GM18520 (cell line): ENCODE data around the gene TMEM235.
"Not testable (repeated sequence)": the region's sequence is repeated elsewhere in the genome, so short reads cannot be mapped to it uniquely, and the experiment has no call there.

ENCODE experiments used
- ATAC-seq: cut with Tn5 transposase; IDR thresholded peaks from one replicate; pipeline ENCODE4 v1.9.1; 2021; ENCODE audit not compliant: unreplicated experiment

The TMEM235 gene

GRCh38 chr17:78214706-78215061, 16.7 kb upstream of the TMEM235 start:
- ATAC-seq, result no peak

DNA sequence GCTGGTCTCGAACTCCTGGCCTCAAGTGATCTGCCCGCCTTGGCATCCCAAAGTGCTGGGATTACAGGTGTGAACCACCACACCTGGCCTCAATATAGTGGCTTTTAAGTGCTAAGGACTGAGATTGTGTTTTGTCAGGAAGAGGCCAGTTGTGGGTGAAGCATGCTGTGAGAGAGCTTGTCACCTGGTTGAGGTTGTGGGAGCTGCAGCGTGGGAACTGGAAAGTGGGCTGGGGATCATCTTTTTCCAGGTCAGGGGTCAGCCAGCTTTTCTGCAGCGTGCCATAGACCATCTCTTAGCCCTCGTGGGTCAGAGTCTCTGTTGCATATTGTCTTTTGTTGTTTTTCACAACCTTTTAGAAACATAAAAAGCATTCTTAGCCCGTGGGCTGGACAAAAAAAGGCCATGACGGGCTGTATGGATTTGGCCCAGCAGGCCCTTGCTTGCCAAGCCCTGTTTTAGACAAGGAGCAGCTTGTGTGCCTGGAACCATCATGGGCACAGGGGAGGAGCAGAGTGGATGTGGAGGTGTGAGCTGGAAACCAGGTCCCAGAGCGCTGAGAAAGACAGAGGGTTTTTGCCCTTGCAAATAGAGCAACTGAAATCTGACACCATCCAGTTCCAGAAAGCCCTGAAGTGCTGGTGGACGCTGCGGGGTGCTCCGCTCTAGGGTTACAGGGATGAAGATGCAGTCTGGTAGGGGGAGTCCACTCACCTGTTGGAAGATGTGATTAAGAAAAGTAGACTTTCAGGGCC, 11.9 kb upstream of the TMEM235 start:
- no peak for ATAC-seq

GRCh38 chr17:78223061-78223460, 8.4 kb upstream of the TMEM235 start:
- no peak for ATAC-seq

DNA sequence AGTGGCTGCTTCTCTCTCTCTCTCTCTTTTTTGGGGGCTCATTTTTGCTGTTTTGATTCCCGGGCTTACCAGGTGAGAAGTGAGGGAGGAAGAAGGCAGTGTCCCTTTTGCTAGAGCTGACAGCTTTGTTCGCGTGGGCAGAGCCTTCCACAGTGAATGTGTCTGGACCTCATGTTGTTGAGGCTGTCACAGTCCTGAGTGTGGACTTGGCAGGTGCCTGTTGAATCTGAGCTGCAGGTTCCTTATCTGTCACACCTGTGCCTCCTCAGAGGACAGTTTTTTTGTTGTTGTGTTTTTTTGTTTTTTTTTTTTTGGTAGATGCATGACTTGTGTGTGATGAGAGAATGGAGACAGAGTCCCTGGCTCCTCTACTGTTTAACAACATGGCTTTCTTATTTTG, 7.7 kb upstream of the TMEM235 start:
- ATAC-seq, result no peak

- ATAC-seq, result no peak
Measured at GRCh38 chr17:78224231-78225087, 7.0 kb upstream of the TMEM235 start.

DNA sequence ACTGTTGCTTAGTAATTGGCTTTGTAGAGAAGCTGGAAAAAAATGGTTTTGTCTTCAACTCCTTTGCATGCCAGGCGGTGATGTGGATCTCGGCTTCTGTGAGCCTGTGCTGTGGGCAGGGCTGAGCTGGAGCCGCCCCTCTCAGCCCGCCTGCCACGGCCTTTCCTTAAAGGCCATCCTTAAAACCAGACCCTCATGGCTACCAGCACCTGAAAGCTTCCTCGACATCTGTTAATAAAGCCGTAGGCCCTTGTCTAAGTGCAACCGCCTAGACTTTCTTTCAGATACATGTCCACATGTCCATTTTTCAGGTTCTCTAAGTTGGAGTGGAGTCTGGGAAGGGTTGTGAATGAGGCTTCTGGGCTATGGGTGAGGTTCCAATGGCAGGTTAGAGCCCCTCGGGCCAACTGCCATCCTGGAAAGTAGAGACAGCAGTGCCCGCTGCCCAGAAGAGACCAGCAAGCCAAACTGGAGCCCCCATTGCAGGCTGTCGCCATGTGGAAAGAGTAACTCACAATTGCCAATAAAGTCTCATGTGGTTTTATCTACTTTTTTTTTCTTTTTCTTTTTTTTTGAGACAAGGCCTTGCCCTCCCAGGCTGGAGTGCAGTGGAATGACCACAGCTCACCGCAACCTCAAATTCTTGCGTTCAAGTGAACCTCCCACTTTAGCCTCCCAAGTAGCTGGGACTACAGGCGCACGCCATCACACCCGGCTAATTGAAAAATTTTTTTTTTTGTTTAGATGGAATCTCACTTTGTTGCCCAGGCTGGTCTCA, 6.2 kb upstream of the TMEM235 start:
- ATAC-seq, result no peak

GRCh38 chr17:78226055-78226758, 5.2 kb upstream of the TMEM235 start:
- ATAC-seq, result no peak

GRCh38 chr17:78226759-78227454, 4.5 kb upstream of the TMEM235 start:
- no peak for ATAC-seq

DNA sequence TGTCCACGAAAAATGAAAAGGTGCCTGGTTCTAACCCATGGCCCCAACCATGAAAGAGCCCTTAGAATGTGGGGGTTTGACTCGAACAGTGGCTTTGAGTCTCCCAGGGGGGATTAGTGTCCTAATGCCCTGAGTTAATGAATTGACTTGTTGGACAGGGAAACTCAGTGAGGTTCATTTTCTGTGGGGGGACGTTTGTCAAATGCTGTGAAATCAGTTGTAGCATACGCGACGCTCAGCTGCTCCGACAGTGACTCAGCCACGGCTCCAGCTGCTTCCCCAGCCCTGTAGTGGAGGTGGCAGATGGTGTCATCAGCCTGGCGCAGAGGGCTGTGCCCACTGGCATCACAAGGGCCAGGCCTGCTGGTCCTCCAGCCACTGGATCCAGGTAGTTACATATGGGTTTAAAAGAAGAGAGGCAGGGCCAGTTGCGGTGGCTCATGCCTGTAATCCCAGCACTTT, 3.9 kb upstream of the TMEM235 start:
- no peak for ATAC-seq

DNA sequence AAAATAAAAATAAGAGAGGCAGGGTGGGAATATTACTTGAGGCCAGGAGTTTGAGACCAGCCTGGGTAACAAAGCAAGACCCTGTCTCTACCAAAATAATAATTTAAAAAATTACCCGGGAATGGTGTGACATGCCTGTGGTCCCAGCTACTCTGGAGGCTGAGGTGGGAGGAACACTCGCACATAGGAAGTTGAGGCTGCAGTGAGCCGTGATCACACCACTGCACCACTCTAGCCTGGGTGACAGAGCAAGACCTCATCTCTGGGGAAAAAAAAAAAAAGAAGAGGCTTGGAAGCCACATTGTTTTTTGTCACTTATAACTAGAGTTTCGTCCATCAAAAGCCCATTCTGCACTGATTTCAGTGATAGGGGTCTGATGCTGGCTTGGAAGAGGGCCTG, 3.3 kb upstream of the TMEM235 start:
- no peak for ATAC-seq

DNA sequence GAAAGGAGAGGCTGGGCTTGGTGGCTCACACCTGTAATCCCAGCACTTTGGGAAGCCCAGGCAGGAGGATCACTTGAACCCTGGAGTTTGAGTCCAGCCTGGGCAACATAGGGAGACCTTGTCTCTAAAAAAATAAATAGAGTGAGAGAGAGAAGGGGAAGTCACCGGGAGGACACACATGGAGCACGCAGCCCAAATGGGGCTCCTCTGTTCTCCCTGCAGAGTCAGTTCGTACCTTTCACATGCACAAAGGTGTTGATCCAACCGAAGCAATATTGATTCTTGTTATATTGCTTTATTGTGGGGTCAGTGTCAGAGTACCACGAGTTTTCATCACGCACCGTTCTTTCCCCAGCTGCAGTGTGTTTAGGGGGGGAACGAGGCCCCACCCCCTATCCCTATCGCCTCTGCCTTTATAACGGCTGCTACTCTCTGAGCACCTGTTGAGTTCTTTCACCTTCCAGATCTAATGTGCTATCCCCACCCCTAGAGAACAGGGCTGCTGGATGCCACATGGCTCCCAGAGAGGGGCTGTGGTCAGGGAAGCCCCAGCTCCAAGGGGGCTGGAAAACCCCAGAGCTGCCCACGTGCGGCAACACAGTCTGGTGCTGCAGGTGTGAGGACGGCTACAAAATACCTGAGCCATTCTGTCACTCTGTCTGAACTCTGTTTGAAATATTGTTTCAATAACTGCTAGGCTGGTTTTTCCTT, 1.0 kb upstream of the TMEM235 start:
- ATAC-seq, result no peak

- ATAC-seq, result no peak
Measured at GRCh38 chr17:78231991-78232858, 794 bp downstream of the TMEM235 start.

GRCh38 chr17:78232859-78233173, 1.4 kb downstream of the TMEM235 start:
- ATAC-seq, result no peak

GRCh38 chr17:78233678-78234077, 2.2 kb downstream of the TMEM235 start:
- no peak for ATAC-seq

DNA sequence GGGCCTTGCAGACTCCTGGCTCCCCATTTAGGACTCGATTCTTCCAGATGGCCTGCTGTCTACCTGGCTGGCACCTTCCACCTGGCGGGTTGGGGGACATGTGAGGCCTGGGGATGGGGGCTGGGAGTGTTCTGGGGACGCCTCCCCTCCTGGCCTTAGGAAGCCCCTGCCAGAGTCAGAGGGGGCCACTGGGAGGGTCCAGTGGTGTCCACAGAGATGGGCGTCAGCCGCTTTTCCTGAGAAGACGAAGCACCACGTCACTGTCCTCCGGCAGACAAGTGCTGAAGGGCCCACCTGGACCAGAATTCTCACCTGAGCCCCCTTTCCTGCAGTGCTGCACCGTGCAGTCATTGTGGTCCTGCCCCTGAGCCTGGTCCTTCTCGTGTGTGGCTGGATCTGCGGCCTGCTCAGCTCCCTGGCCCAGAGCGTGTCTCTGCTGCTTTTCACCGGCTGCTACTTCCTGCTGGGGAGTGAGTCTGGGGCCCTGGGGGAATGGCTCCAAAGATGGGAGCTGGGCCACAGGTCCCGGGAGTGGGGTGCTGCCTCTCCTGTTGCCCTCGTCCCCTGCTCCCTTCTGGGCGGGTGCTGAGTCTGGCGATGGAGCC, 2.9 kb downstream of the TMEM235 start:
- no peak for ATAC-seq

DNA sequence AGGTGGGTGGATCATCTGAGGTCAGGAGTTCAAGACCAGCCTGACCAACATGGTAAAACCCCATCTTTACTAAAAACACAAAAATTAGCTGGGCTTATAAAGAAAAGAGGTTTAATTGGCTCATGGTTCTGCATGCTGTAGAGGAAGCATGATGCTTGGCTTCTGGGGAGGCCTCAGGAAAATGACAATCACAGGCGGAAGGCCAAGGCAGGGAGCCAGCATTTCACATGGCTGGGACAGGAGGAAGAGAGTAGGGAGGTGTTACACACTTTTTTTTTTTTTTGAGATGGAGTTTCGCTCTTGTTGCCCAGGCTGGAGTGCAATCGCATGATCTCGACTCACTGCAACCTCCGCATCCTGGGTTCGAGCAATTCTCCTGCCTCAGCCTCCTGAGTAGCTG, 3.6 kb downstream of the TMEM235 start:
- not testable (repeated sequence) for ATAC-seq

GRCh38 chr17:78235885-78236284, 4.5 kb downstream of the TMEM235 start:
- ATAC-seq, result no peak

DNA sequence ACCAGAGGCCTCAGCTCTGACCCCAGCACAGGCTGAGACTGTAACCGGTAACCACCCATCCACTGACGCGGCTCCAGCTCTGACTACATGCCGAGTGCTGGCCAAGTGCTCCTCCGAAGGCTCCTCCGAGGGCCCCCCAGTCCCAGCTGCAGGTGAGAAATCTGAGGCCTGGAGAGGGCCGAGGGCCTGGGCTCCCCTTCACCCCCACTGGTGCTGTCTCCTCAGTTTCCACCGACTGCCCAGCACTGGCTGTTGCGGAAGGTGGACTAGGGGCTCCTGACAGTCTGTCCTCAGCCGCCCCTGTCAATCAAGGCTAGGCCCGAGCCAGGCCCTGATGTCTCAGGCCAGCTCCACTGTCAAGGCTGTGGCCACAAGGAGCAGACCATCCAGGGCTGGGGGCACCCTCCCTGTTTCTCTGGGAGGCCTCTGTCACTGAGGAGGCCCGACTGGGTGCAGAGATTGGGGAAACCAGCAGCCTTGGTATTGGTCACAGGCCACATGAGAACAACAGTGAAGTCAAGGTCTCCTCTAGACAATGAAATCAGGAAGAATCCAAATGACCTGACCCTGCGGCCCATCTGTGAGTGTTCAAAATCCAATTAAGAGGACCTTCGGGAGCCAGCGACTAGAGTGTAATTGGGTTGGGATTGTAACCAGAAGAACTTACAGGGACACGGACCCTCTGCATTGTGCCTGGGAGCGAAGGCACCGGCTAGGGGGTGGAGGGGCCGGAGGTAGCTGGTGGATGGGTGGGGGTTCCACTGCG, 5.1 kb downstream of the TMEM235 start:
- ATAC-seq, result no peak
